Amniotic epithelial cell (primary cell): ENCODE results near the gene USP24.
A peak's percentile ranks its signal among the peaks of the same experiment; 100 is the strongest.
"Not testable (repeated sequence)": the region's sequence is repeated elsewhere in the genome, so short reads cannot be mapped to it uniquely, and the experiment has no call there.

Experiments
- DNase-seq: peaks from one replicate; pipeline ENCODE4 v3.0.0-alpha.2; 2010; ENCODE audit warnings: low read depth

The USP24 gene

GRCh38 chr1:55232448-55233144 lies 17.4 kb upstream of the USP24 start:
- no peak for DNase-seq

DNA sequence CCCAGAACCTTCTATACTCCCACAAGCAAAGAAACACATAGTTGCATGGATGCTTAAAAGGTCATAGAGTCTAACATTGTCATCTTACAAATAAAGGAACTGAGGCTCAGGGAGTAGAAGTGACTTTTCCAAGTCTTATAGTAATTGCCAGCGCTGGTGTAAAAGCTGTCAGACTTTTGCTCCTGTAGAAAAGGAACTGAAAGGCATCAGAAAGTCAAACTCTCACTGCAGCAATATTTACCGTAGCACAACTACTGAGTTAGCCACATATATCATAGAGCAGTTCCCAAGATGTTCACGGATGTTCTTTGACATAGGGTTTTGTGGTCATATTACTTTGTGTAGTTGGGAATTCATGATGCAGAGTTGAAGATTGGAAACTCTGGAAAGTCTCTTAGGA lies 16.6 kb upstream of the USP24 start:
- DNase-seq = no peak

DNA sequence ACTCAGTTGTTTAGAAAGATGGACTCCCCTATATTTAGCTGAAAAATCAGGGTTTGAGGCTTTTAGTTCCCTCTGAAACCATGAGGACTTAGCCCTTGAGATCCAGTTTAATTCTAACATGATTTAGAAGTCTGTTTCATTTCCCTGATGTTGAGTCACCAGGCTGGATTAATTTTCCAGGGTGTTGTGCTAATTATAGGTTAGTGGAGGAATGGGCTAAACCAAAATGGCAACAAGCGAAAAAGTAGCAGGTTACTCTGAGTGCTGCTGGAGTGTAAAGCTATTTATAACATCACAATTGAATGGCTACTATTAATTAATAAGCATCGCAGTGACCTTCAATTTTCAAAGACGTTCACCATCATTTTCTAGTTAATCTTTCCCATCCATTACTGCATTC lies 15.5 kb upstream of the USP24 start:
- DNase-seq = no peak

DNA sequence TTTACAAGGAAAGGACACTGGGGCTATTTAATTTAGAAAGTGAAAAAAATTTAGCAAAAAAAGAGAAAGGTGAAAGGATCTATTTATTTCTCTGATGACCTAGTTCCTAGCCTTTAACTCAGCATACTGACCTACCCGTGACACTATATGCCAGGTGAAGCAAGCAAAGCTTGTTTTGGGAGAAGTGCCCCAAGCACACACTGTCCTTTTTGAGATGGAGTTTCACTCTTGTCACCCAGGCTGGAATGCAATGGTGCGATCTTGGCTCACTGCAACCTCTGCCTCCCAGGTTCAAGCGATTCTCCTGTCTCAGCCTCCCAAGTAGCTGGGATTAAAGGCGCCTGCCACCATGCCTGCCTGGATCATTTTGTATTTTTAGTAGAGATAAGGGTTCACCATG lies 14.6 kb upstream of the USP24 start:
- not testable (repeated sequence) for DNase-seq

DNA sequence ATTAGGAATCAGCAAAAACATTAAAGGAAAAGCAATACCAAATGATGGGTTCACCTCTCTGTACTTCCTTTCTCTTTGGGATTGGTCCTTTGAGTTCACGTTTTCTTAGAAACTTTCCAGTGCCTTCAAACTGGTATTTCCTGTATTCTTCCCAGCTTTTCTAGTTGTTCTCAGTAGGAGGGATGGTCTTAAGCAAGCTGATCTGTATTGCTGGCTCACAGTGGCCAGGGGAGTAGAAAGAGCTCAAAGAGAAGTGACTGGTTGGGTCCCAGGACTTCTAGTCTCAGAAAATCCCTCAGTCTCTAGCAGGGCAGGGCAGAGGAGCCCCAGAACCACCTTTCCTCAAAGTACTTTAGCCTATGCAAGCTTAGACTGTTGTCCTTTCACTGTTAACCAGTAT lies 10.1 kb upstream of the USP24 start:
- DNase-seq = no peak

DNA sequence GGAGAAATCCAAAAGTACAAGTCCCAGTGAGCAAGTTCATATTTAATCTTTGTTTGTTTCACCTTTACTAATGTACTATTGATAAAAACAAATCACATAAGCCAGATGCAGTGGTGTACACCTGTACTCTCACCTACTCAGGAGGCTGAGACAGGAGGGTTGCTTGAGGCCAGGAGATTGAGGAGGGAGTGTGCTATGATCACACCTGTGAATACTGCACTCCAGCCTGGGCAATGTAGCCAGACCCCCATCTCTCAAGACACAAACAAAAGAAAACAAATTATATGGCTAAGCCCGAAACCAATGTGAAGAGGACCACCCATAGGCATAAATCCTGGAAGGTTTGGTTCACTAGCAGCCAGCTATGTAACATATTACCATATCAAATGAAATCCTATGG lies 9.6 kb upstream of the USP24 start:
- no peak for DNase-seq

GRCh38 chr1:55222152-55222551 lies 7.0 kb upstream of the USP24 start:
- DNase-seq = no peak

DNA sequence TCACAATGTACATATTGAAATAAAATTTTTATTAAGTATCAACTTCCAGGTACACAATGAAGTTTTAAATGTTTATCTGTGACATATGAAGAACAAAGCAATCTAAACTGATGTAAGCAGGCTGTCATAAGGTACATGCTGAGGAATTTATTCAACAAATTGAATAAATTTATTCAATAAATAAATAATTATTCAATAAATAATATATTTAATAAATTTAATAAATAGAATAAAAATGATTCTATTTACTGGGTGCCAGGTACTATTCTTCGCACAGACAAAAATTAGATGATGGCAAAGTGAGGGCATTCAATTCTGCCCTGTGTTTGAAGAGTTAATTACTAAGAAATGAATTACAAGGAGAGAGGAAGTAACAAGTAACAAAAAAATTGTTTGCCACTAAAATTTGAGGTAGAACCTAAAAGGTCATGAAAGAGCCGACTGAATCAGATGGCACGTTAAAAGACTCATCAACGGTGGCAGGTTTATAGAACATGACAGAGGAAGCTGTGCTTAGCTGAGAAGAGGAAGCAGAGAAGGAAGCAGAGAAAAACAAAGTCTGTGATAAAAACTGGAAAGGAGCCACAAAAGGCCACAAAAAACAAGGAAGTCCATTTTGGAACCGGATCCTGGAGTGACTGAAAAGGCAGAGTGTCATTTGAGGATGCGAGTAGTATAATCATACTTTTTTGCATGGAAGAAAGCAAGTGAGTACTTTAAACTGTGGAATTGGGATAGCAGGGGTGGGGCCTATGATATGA lies 2.2 kb upstream of the USP24 start:
- no peak for DNase-seq

DNA sequence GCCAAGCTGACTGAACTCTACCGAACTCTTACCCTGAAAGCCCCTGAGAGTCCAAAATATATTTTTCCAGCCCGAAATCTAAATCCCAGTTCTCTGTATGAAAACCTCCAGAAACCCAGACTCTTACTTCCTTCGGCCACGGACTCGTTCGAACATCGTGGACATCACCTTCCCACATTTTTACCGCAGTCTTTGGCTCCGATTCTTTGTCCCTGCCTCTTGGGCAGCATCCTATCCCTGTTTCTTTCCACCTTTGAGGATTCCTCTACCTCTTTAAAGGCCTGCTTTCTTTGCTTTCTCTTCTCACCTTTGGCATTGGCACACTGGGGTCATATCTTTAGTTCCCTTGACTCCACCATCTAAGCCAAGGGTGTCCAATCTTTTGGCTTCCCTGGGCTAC lies 932 bp upstream of the USP24 start:
- no peak for DNase-seq

- peak; percentile 41 for DNase-seq
Measured at GRCh38 chr1:55214934-55215193, 300 bp downstream of the USP24 start.

GRCh38 chr1:55214212-55214933 lies 791 bp downstream of the USP24 start:
- DNase-seq = no peak

DNA sequence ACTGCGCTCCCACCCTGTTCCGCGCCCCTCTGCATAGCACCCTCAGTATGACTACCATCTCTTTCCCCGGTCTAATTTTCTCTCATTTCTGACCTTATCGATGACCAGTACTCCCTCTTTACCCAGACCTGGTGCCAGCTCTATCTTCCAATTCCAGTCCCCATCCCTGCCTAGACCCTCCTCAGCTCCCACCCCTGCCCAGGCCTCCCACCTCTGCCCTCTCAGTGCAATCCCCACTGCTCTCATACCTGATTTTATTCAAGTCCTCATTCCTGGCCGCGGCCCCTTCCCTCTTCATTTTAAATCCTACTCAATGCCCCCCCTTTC lies 1.3 kb downstream of the USP24 start:
- DNase-seq = no peak

DNA sequence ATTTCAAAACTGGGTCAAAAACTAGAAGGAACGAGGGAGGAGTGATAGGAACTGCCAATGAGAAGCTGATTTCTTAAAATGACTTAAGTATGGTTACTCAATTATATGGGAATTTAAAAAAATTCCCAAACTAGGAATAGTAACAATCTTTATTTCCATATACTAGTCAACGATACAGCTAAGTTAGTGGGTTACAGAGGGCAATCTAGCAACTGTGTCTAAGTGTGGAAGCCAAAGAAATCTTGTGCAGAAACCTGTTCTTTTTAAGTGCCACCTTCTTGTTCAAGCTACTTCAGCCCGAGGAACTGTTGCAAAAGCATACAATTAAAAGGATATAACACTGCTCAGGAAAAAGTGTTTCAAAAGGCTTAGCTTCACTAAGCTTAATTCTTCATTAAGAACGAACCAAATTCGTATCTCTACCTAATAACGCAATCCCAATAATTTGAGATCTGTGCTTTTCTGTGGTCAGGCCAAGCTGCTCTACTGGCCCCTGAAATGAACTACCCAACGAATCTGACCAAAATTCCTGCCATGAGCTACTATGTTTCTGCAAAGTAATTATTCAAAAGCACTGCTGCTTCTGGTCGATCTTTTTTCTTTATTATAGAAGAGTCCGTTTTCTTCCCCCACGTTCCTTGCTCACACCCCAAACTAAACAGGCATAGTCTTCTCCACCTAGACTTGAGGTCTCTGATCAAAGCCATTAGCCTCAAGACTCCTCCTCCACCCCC lies 1.8 kb downstream of the USP24 start:
- DNase-seq = no peak

DNA sequence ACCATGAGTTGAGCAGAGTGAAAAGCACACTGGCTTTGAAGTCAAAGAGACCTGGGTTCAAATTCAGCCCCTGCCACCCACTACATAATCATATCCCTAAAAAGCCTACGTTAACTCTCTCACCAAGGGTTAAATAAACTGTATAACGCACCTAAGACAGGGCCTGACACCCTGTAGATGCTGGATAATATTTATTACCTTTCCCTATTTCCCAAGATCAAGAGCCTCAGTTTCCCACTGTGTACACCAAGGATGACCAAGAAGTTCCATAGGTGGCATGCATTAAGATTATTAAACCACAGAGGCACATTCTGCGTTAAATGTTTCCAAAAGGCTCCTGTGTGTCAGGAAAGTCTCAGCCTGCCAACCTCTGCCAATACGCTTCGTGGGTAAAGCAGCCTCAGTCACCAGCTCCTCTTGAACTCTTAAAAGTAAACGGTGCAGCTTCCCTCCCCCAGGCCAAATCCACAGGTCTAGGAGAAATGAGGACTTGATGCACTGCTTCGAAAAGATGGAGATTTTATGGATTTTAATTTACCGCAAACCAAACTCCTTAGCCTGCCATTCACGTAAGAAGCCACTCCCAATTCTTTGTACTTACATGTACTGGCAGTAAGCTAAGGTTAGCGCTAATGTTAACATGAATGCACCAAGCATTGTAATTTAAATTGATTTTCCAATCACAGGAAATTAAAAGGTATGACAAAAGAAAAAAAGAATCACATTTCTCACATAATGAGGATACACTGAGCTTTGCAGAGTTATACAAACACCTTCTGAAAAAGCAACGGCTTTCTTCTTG lies 2.6 kb downstream of the USP24 start:
- DNase-seq = no peak

GRCh38 chr1:55211863-55212262 lies 3.3 kb downstream of the USP24 start:
- DNase-seq = no peak

- no peak for DNase-seq
Measured at GRCh38 chr1:55210990-55211801, 4.0 kb downstream of the USP24 start.

DNA sequence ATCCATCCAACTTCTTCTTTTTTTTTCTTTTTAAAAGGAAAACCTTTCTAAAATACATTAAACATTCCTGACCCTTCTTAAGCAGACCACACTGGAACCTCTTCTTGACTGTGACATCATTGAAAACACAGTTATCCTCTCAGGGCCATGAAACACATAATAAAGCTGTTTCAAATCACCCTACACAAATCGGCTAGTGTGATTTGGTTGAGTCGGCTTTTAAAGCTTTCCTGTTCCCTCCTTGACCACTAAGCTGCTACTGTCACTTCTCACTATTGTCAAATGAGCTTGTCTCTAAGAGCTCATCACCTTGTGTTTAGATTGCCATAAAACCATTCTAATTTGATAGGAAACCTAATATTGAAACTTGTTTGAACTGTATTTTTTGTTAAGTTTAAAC lies 5.9 kb downstream of the USP24 start:
- no peak for DNase-seq

GRCh38 chr1:55206210-55206609 lies 9.0 kb downstream of the USP24 start:
- DNase-seq = no peak

DNA sequence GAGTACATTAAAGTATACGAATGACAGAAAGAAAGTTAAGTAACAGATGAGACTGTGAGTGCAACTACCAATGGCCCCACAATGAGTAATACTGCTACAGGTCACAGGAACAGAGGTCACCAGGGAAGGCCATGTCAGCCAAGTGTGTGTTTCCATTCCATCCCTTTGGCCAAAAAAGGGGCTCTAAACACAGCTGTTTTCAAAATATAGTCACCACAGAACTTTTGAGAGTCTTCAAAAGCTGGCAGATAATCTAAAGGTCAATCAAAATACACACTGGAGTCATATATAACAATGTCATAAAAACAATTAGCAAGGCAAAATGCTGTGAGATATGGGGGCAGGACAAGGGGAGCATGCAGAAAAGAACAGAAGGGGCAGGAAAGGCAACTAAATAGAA lies 10.2 kb downstream of the USP24 start:
- no peak for DNase-seq

DNA sequence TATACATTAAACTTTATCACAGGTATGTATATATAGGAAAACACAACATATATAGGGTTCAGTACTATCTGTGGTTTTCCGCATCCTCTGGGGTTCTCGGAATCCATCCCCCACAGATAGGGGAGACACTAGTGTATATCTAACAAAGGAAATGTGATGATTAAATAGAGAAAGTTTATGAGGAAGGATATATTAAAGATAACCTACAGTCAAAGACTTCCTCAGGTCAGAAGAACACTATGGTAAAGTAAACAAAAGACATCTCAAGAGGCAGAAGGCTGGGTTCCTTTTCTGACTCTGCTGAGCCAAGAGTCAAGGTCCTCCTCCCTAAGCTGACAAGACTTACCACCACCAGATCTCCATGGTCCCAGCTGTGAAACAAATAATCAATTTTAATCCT lies 12.1 kb downstream of the USP24 start:
- DNase-seq = no peak

- no peak for DNase-seq
Measured at GRCh38 chr1:55200667-55201066, 14.5 kb downstream of the USP24 start.
